ENCODE data around the gene MAP6D1. TPM values are rescaled to one million over a fixed set of nuclear protein-coding genes. Genes with fewer than 3 reads are reported as not detected.

The MAP6D1 gene
- total and polyA plus RNA-seq, 4 experiments from 2014 or later, result 0.31 to 3.1 (median 1.0) TPM; not detected in 1

GRCh38 chr3:183801601-183802000, 23.8 kb downstream of the MAP6D1 start:
- intact Hi-C loops (cut with micrococcal nuclease), result no loop called here
- H3K4me3 Mint-ChIP-seq, result no peak overlapping the region
- H3K4me1 Mint-ChIP-seq, result no peaks in the 10 kb centered on the region
- H3K27ac Mint-ChIP-seq, result no peak overlapping the region
- ChIA-PET CTCF (ENCODE audit: partially characterized antibody) (no interaction called here), POLR2A (ENCODE audit: partially characterized antibody) (no interaction called here)
- H3K27me3 Mint-ChIP-seq, result no peaks in the 10 kb centered on the region
- Histone ChIP-seq H3K27ac (ENCODE audit: low read depth, low read length) (no peak overlapping the region), H3K9me3 (ENCODE audit: control insufficient read depth in 1 of 2, low read length in 2 of 2) (no peaks in the 10 kb centered on the region), H3K4me3 (ENCODE audit: low read length in 2 of 2) (no peak overlapping the region), H3K4me1 (ENCODE audit: insufficient read depth, low read length) (no peaks in the 10 kb centered on the region), H3K27me3 (ENCODE audit: insufficient read depth, low read length) (no peaks in the 10 kb centered on the region), H3K36me3 (ENCODE audit: insufficient read depth, low read length) (peaks cover 59% of the 10 kb centered on the region)
- H3K9me3 Mint-ChIP-seq, result no peaks in the 10 kb centered on the region
- DNase-seq, result no peak
- peaks cover 56 to 72% of the 10 kb centered on the region in 2 donors for H3K36me3 Mint-ChIP-seq

GRCh38 chr3:183800243-183800863, 25.0 kb downstream of the MAP6D1 start:
- CTCF ChIA-PET (ENCODE audit: partially characterized antibody), result no interaction called here
- Histone ChIP-seq H3K4me1 (ENCODE audit: insufficient read depth, low read length) (no peaks in the 10 kb centered on the region), H3K27ac (ENCODE audit: low read depth, low read length) (no peak overlapping the region), H3K36me3 (ENCODE audit: insufficient read depth, low read length) (peaks cover 50% of the 10 kb centered on the region), H3K27me3 (ENCODE audit: insufficient read depth, low read length) (no peaks in the 10 kb centered on the region), H3K4me3 (ENCODE audit: low read length in 2 of 2) (no peak overlapping the region), H3K9me3 (ENCODE audit: control insufficient read depth in 1 of 2, low read length in 2 of 2) (no peaks in the 10 kb centered on the region)
- Mint-ChIP-seq H3K27ac (peak overlapping the region in 1 of 7 donors; percentile 59), H3K9me3 (no peaks in the 10 kb centered on the region), H3K36me3 (peaks cover 52 to 67% of the 10 kb centered on the region in 2 donors), H3K27me3 (no peaks in the 10 kb centered on the region), H3K4me3 (no peak overlapping the region), H3K4me1 (no peaks in the 10 kb centered on the region)
- intact Hi-C loops (cut with micrococcal nuclease), result no loop called here
- POLR2A ChIA-PET (ENCODE audit: partially characterized antibody), result no interaction called here
- no peak for DNase-seq

DNA sequence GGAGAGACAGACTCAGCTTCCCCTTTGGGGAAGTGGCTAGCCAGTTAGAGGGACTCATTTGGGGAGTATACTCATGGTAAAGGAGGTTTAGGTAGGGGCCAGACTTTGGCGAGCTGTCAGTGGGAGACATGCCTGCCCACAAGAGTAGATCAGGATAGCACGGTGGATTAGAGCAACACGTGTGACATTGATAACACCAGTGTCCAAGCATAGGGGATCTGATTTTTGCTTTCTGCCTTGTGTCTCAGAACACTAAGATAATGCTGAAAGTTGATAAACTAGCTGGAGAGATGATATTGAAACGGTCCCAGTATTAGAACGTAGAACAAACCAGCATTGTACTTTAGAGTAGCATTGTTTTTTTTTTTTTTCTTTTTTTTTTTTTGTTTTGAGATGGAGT, 25.9 kb downstream of the MAP6D1 start:
- H3K27me3 ChIP-seq (ENCODE audit: insufficient read depth, low read length), result no peaks in the 10 kb centered on the region
- Mint-ChIP-seq H3K9me3 (no peaks in the 10 kb centered on the region), H3K27ac (peak overlapping the region in 1 of 7 donors; percentile 3), H3K4me1 (no peaks in the 10 kb centered on the region), H3K27me3 (no peaks in the 10 kb centered on the region), H3K36me3 (peaks cover 54 to 64% of the 10 kb centered on the region in 2 donors), H3K4me3 (no peak overlapping the region)
- H3K9me3 ChIP-seq (ENCODE audit: control insufficient read depth in 1 of 2, low read length in 2 of 2), result no peaks in the 10 kb centered on the region
- POLR2A ChIA-PET (ENCODE audit: partially characterized antibody), result no interaction called here
- no peak for DNase-seq
- no peak overlapping the region for H3K4me3 ChIP-seq (ENCODE audit: low read length in 2 of 2)
- no peaks in the 10 kb centered on the region for H3K4me1 ChIP-seq (ENCODE audit: insufficient read depth, low read length)
- intact Hi-C loops (cut with micrococcal nuclease), result no loop called here
- CTCF ChIA-PET (ENCODE audit: partially characterized antibody), result interaction anchor here (0.7 kb wide), 1 partner anchor 33 kb away, joined by 4 read pairs; no protein-coding TSS in a partner anchor
- H3K36me3 ChIP-seq (ENCODE audit: insufficient read depth, low read length), result peaks cover 50% of the 10 kb centered on the region
- H3K27ac ChIP-seq (ENCODE audit: low read depth, low read length), result no peak overlapping the region

DNA sequence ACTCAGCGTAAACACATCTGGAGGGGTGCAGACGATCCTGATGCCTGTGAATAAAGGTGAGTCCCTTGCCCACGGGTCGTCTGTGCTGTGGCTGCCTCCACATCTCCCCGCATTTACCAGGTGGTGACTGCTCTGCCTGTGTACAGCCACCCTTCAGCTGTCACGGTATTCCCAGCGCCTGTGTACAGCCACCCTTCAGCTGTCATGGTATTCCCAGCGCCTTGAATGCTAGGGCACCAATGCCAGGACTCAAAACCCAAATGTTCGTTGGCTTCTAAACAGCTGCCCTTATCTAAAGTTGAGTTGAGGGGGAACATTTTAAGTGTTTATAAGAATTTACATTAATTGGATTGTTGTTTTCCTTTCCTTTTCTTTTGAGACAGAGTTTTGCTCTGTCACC, 27.4 kb downstream of the MAP6D1 start:
- H3K36me3 Mint-ChIP-seq, result peaks cover 48 to 65% of the 10 kb centered on the region in 2 donors
- POLR2A ChIA-PET (ENCODE audit: partially characterized antibody), result no interaction called here

GRCh38 chr3:183796372-183796771, 29.0 kb downstream of the MAP6D1 start:
- peaks cover 0 to 2% (median 0%) of the 10 kb centered on the region in 4 donors for H3K4me1 Mint-ChIP-seq
- H3K4me1 ChIP-seq (ENCODE audit: insufficient read depth, low read length), result no peaks in the 10 kb centered on the region
- peaks cover 47 to 62% of the 10 kb centered on the region in 2 donors for H3K36me3 Mint-ChIP-seq
- no peaks in the 10 kb centered on the region for H3K9me3 Mint-ChIP-seq
- ChIA-PET CTCF (ENCODE audit: partially characterized antibody) (interaction anchor here (0.7 kb wide), 1 partner anchor 24 kb away, joined by 3 read pairs; no protein-coding TSS in a partner anchor), POLR2A (ENCODE audit: partially characterized antibody) (no interaction called here)
- H3K36me3 ChIP-seq (ENCODE audit: insufficient read depth, low read length), result peaks cover 29% of the 10 kb centered on the region
- H3K27me3 Mint-ChIP-seq, result no peaks in the 10 kb centered on the region
- no peak overlapping the region for H3K4me3 Mint-ChIP-seq
- intact Hi-C loops (cut with micrococcal nuclease), result no loop called here
- H3K27ac ChIP-seq (ENCODE audit: low read depth, low read length), result no peak overlapping the region
- no peaks in the 10 kb centered on the region for H3K9me3 ChIP-seq (ENCODE audit: control insufficient read depth in 1 of 2, low read length in 2 of 2)
- H3K27ac Mint-ChIP-seq, result no peak overlapping the region
- H3K4me3 ChIP-seq (ENCODE audit: low read length in 2 of 2), result no peak overlapping the region
- no peaks in the 10 kb centered on the region for H3K27me3 ChIP-seq (ENCODE audit: insufficient read depth, low read length)
- no peak for DNase-seq

More for the DNA sequence above, 27.4 kb downstream of the MAP6D1 start:
- H3K4me1 Mint-ChIP-seq, result no peaks in the 10 kb centered on the region
- intact Hi-C loops (cut with micrococcal nuclease), result no loop called here
- CTCF ChIA-PET (ENCODE audit: partially characterized antibody), result interaction anchor here (1.1 kb wide), 1 partner anchor 26 kb away, joined by 4 read pairs; no protein-coding TSS in a partner anchor
- peak overlapping the region in 1 of 7 donors; percentile 56 for H3K27ac Mint-ChIP-seq
- H3K4me3 Mint-ChIP-seq, result no peak overlapping the region
- Histone ChIP-seq H3K27me3 (ENCODE audit: insufficient read depth, low read length) (no peaks in the 10 kb centered on the region), H3K4me3 (ENCODE audit: low read length in 2 of 2) (no peak overlapping the region), H3K27ac (ENCODE audit: low read depth, low read length) (no peak overlapping the region), H3K9me3 (ENCODE audit: control insufficient read depth in 1 of 2, low read length in 2 of 2) (no peaks in the 10 kb centered on the region), H3K36me3 (ENCODE audit: insufficient read depth, low read length) (peaks cover 40% of the 10 kb centered on the region), H3K4me1 (ENCODE audit: insufficient read depth, low read length) (no peaks in the 10 kb centered on the region)
- no peaks in the 10 kb centered on the region for H3K9me3 Mint-ChIP-seq
- no peaks in the 10 kb centered on the region for H3K27me3 Mint-ChIP-seq
- no peak for DNase-seq

GRCh38 chr3:183794452-183794851, 30.9 kb downstream of the MAP6D1 start:
- peaks cover 48 to 63% of the 10 kb centered on the region in 2 donors for H3K36me3 Mint-ChIP-seq
- no peak for DNase-seq
- H3K27ac Mint-ChIP-seq, result no peak overlapping the region
- H3K9me3 Mint-ChIP-seq, result no peaks in the 10 kb centered on the region
- intact Hi-C loops (cut with micrococcal nuclease), result no loop called here
- peaks cover 20% of the 10 kb centered on the region for H3K36me3 ChIP-seq (ENCODE audit: insufficient read depth, low read length)
- no peaks in the 10 kb centered on the region for H3K27me3 ChIP-seq (ENCODE audit: insufficient read depth, low read length)
- CTCF ChIA-PET (ENCODE audit: partially characterized antibody), result no interaction called here
- POLR2A ChIA-PET (ENCODE audit: partially characterized antibody), result no interaction called here
- H3K9me3 ChIP-seq (ENCODE audit: control insufficient read depth in 1 of 2, low read length in 2 of 2), result no peaks in the 10 kb centered on the region
- no peaks in the 10 kb centered on the region for H3K4me1 ChIP-seq (ENCODE audit: insufficient read depth, low read length)
- H3K4me3 Mint-ChIP-seq, result no peak overlapping the region
- H3K4me1 Mint-ChIP-seq, result peaks cover 0 to 3% (median 2%) of the 10 kb centered on the region in 4 donors
- H3K27me3 Mint-ChIP-seq, result no peaks in the 10 kb centered on the region
- H3K4me3 ChIP-seq (ENCODE audit: low read length in 2 of 2), result no peak overlapping the region
- H3K27ac ChIP-seq (ENCODE audit: low read depth, low read length), result no peak overlapping the region

DNA sequence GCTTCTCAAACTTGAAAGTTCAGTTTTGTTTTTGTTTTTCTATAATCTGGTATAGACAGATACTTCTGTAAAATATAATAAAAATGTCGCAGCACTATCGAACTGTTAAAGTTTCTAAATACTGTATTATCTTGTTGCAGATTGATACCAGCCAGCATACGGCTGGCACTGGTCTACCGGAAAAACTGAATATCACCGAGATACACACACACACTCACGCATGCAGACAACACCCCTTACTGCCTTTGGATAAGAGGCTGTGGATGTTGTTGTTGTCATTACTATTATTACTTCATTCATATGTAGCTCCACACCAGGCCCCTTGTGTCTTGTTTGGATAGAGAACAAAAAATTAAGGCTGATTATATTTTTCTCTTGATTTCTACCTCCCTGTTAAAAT, 32.4 kb downstream of the MAP6D1 start:
- Histone ChIP-seq H3K27ac (ENCODE audit: low read depth, low read length) (no peak overlapping the region), H3K4me1 (ENCODE audit: insufficient read depth, low read length) (no peaks in the 10 kb centered on the region), H3K27me3 (ENCODE audit: insufficient read depth, low read length) (no peaks in the 10 kb centered on the region), H3K9me3 (ENCODE audit: control insufficient read depth in 1 of 2, low read length in 2 of 2) (no peaks in the 10 kb centered on the region), H3K4me3 (ENCODE audit: low read length in 2 of 2) (no peak overlapping the region), H3K36me3 (ENCODE audit: insufficient read depth, low read length) (peaks cover 11% of the 10 kb centered on the region)
- H3K27me3 Mint-ChIP-seq, result no peaks in the 10 kb centered on the region
- no peaks in the 10 kb centered on the region for H3K9me3 Mint-ChIP-seq
- ChIA-PET POLR2A (ENCODE audit: partially characterized antibody) (no interaction called here), CTCF (ENCODE audit: partially characterized antibody) (no interaction called here)
- no peak overlapping the region for H3K4me3 Mint-ChIP-seq
- H3K27ac Mint-ChIP-seq, result no peak overlapping the region
- H3K36me3 Mint-ChIP-seq, result peaks cover 49 to 64% of the 10 kb centered on the region in 2 donors
- peaks cover 5 to 12% (median 7%) of the 10 kb centered on the region in 4 donors for H3K4me1 Mint-ChIP-seq
- DNase-seq, result no peak
- intact Hi-C loops (cut with micrococcal nuclease), result no loop called here

All from CD4-positive, alpha-beta memory T cell (primary cell).